H9 (cell line): ENCODE results near the gene LRRC71. TPM values are rescaled to one million over a fixed set of nuclear protein-coding genes. Genes with fewer than 3 reads are reported as not detected.

ENCODE experiments used
- DNase-seq: peaks from one replicate; pipeline ENCODE4 v3.0.0-alpha.2; 2017
- H2AFZ ChIP-seq: one replicate; pipeline ENCODE4 v1.6.1; 2013; ENCODE audit warnings: mild to moderate bottlenecking, low read length, control low read depth, moderate library complexity
- H2AK5ac ChIP-seq: 2 replicates; pipeline ENCODE4 v1.6.1; 2013; ENCODE audit warnings: low read length, control low read depth, mixed read lengths; ENCODE audit not compliant: insufficient read length
- H2BK120ac ChIP-seq: one replicate; pipeline ENCODE4 v1.6.1; 2013; ENCODE audit warnings: low read depth, mild to moderate bottlenecking, low read length, control low read depth, inconsistent platforms; ENCODE audit not compliant: poor library complexity, severe bottlenecking
- H2BK12ac ChIP-seq: 2 replicates; pipeline ENCODE4 v1.6.1; 2013; ENCODE audit warnings: low read length, control low read depth, mixed read lengths, low read depth; ENCODE audit not compliant: insufficient read length
- H2BK15ac ChIP-seq: 2 replicates; pipeline ENCODE4 v1.6.1; 2013; ENCODE audit warnings: low read depth, low read length, control low read depth
- H2BK20ac ChIP-seq: one replicate; pipeline ENCODE4 v1.6.1; 2013; ENCODE audit warnings: low read depth, mild to moderate bottlenecking, low read length, control low read depth, inconsistent platforms; ENCODE audit not compliant: poor library complexity, severe bottlenecking
- H2BK5ac ChIP-seq: 2 replicates; pipeline ENCODE4 v1.6.1; 2013; ENCODE audit warnings: low read length, control low read depth, mixed read lengths; ENCODE audit not compliant: insufficient read length
- H3K14ac ChIP-seq: 2 replicates; pipeline ENCODE4 v1.6.1; 2013; ENCODE audit warnings: low read length, control low read depth; ENCODE audit not compliant: insufficient read depth
- H3K18ac ChIP-seq: 2 replicates; pipeline ENCODE4 v1.6.1; 2013; ENCODE audit warnings: low read depth, mild to moderate bottlenecking, mixed read lengths, low read length, control low read depth; ENCODE audit not compliant: insufficient read length
- H3K23ac ChIP-seq: 2 replicates; pipeline ENCODE4 v1.6.1; 2013; ENCODE audit warnings: low read length, control low read depth, mixed read lengths, low read depth; ENCODE audit not compliant: insufficient read length
- H3K23me2 ChIP-seq: 2 replicates; pipeline ENCODE4 v1.6.1; 2013; ENCODE audit warnings: low read depth, mild to moderate bottlenecking, mixed read lengths, low read length, control low read depth; ENCODE audit not compliant: insufficient read length, poor library complexity, severe bottlenecking
- H3K27ac ChIP-seq: 2 replicates; pipeline ENCODE4 v1.5.1; 2013; ENCODE audit warnings: low read length, control low read depth, mixed read lengths, low read depth; ENCODE audit not compliant: insufficient read length
- H3K27me3 ChIP-seq: 2 replicates; pipeline ENCODE4 v1.6.1; 2013; ENCODE audit warnings: low read length, control low read depth, inconsistent platforms; ENCODE audit not compliant: insufficient read depth
- H3K4ac ChIP-seq: 2 replicates; pipeline ENCODE4 v1.6.1; 2013; ENCODE audit warnings: low read depth, mild to moderate bottlenecking, control low read depth, inconsistent platforms, low read length, moderate library complexity
- H3K4me1 ChIP-seq: 2 replicates; pipeline ENCODE4 v1.6.1; 2013; ENCODE audit warnings: low read length, control low read depth, inconsistent platforms; ENCODE audit not compliant: insufficient read depth
- H3K4me2 ChIP-seq: 2 replicates; pipeline ENCODE4 v1.6.1; 2013; ENCODE audit warnings: low read length, control low read depth, mixed read lengths; ENCODE audit not compliant: insufficient read length, insufficient read depth
- H3K56ac ChIP-seq: 2 replicates; pipeline ENCODE4 v1.6.1; 2013; ENCODE audit warnings: low read depth, mild to moderate bottlenecking, mixed read lengths, low read length, control low read depth; ENCODE audit not compliant: insufficient read length
- H3K79me1 ChIP-seq: 2 replicates; pipeline ENCODE4 v1.6.1; 2013; ENCODE audit warnings: low read depth, mild to moderate bottlenecking, moderate library complexity, low read length, control low read depth, inconsistent platforms; ENCODE audit not compliant: insufficient read depth, poor library complexity, severe bottlenecking
- H3K79me2 ChIP-seq: 2 replicates; pipeline ENCODE4 v1.6.1; 2013; ENCODE audit warnings: low read length, control low read depth, inconsistent platforms; ENCODE audit not compliant: insufficient read depth
- H3K9ac ChIP-seq: 2 replicates; pipeline ENCODE4 v1.6.1; 2013; ENCODE audit warnings: low read length, control low read depth, mixed read lengths; ENCODE audit not compliant: insufficient read length; ENCODE audit errors: extremely low read depth
- H3K9me3 ChIP-seq: one replicate; pipeline ENCODE4 v1.6.1; 2013; ENCODE audit warnings: low read depth, low read length, inconsistent platforms; ENCODE audit not compliant: control insufficient read depth
- H3T11ph ChIP-seq: one replicate; pipeline ENCODE4 v1.6.1; 2013; ENCODE audit warnings: mild to moderate bottlenecking, low read length, control low read depth, inconsistent platforms
- H4K20me1 ChIP-seq: one replicate; pipeline ENCODE4 v1.6.1; 2013; ENCODE audit not compliant: control insufficient read depth, insufficient read length, insufficient read depth
- H4K5ac ChIP-seq: 2 replicates; pipeline ENCODE4 v1.6.1; 2013; ENCODE audit warnings: low read depth, mild to moderate bottlenecking, mixed read lengths, low read length, control low read depth; ENCODE audit not compliant: insufficient read length
- H4K8ac ChIP-seq: replicated peaks from 2 replicates; pipeline ENCODE4 v1.6.1; 2013; ENCODE audit warnings: low read length, control low read depth, mixed read lengths, low read depth; ENCODE audit not compliant: insufficient read length
- H4K91ac ChIP-seq: 2 replicates; pipeline ENCODE4 v1.6.1; 2013; ENCODE audit warnings: low read depth, mild to moderate bottlenecking, moderate library complexity, mixed read lengths, low read length, control low read depth; ENCODE audit not compliant: insufficient read length
- H3K27ac Mint-ChIP-seq, 3 experiments: 2 replicates in 2 of 3; 3 replicates in 1 of 3; pipeline ENCODE4 v1.8.0; 2020 to 2021; ENCODE audit warnings: mixed read lengths in 3 of 3, mild to moderate bottlenecking in 1 of 3, moderate library complexity in 1 of 3
- H3K27me3 Mint-ChIP-seq: 2 replicates; pipeline ENCODE4 v1.8.0; 2021; ENCODE audit warnings: low read depth, mild to moderate bottlenecking, moderate library complexity, mixed read lengths
- H3K36me3 Mint-ChIP-seq, 3 experiments: 2 replicates in 2 of 3; 3 replicates in 1 of 3; pipeline ENCODE4 v1.8.0; 2020 to 2021; ENCODE audit warnings: low read depth in 3 of 3, mixed read lengths in 3 of 3; ENCODE audit not compliant: insufficient read depth in 1 of 3
- H3K4me1 Mint-ChIP-seq, 2 experiments: 2 replicates each; pipeline ENCODE4 v1.8.0; 2020; ENCODE audit warnings: mixed read lengths in 2 of 2
- H3K4me3 Mint-ChIP-seq, 2 experiments: 2 replicates in 1 of 2; 3 replicates in 1 of 2; pipeline ENCODE4 v1.8.0; 2020 to 2021; ENCODE audit warnings: mild to moderate bottlenecking in 2 of 2, mixed read lengths in 2 of 2, moderate library complexity in 1 of 2
- H3K9me3 Mint-ChIP-seq, 2 experiments: 2 replicates in 1 of 2; 3 replicates in 1 of 2; pipeline ENCODE4 v1.8.0; 2020; ENCODE audit warnings: mild to moderate bottlenecking in 2 of 2, mixed read lengths in 2 of 2, moderate library complexity in 1 of 2
- WGBS: extraction: QIAGEN DNeasy Blood & Tissue Kit; methylation state at CpG from one replicate; pipeline ENCODE4 v1.1.7; 2013; ENCODE audit warnings: missing lambda C conversion rate, low lambda C conversion rate, mixed read lengths; ENCODE audit not compliant: insufficient read length; ENCODE audit errors: extremely low coverage; 5-methylcytosine and 5-hydroxymethylcytosine counted together
- total RNA-seq: library from RNA; stranded (reverse); gene quantifications from 2 replicates; pipeline ENCODE4 v1.2.1, GENCODE V29; 2021
- TF ChIP-seq, protein P1 (sequence below): fragments of 200-600 bp; sonication (generic); conservative IDR thresholded peaks from 3 replicates; pipeline ENCODE4 v1.8.0; 2021; ENCODE audit warnings: antibody characterized with exemption, mild to moderate bottlenecking

Gene LRRC71
- total RNA-seq, 1 experiment from 2014 or later = not detected

DNA sequence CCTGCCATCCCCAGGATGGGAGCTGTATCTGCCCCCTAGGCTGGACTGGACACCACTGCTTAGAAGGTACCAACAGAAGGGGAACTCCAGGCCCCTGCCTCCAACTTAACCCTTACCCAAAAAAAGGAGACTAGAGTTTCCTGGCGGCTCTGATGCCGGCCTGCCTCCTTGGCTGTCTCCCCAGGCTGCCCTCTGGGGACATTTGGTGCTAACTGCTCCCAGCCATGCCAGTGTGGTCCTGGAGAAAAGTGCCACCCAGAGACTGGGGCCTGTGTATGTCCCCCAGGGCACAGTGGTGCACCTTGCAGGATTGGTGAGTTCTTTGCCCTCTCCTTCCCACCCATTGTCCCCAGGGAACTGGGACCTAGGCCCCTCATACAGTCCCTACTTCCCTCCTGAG lies 8.1 kb upstream of the LRRC71 start:
- H3T11ph ChIP-seq = no peak overlapping the region
- peaks cover 45% of the 10 kb centered on the region for H3K27me3 Mint-ChIP-seq
- H3K36me3 Mint-ChIP-seq = no peaks in the 10 kb centered on the region

More for the DNA sequence above, 8.1 kb upstream of the LRRC71 start:
- H2BK120ac ChIP-seq = no peak overlapping the region
- H3K27ac ChIP-seq = no peak overlapping the region
- Mint-ChIP-seq H3K27ac (no peak overlapping the region), H3K4me3 (no peak overlapping the region), H3K4me1 (peaks cover 8 to 22% of the 10 kb centered on the region in 2 experiments), H3K9me3 (no peaks in the 10 kb centered on the region; a peak in 1 of 5 replicates)
- no peak overlapping the region for H3K14ac ChIP-seq
- no peak overlapping the region for H2BK20ac ChIP-seq
- no peaks in the 10 kb centered on the region for H3K79me2 ChIP-seq
- H2AK5ac ChIP-seq = no peak overlapping the region
- no peak overlapping the region for H2BK15ac ChIP-seq
- no peak overlapping the region for H2BK12ac ChIP-seq
- H2BK5ac ChIP-seq = no peak overlapping the region
- no peaks in the 10 kb centered on the region for H3K4me1 ChIP-seq
- TF ChIP-seq, protein P1, sequence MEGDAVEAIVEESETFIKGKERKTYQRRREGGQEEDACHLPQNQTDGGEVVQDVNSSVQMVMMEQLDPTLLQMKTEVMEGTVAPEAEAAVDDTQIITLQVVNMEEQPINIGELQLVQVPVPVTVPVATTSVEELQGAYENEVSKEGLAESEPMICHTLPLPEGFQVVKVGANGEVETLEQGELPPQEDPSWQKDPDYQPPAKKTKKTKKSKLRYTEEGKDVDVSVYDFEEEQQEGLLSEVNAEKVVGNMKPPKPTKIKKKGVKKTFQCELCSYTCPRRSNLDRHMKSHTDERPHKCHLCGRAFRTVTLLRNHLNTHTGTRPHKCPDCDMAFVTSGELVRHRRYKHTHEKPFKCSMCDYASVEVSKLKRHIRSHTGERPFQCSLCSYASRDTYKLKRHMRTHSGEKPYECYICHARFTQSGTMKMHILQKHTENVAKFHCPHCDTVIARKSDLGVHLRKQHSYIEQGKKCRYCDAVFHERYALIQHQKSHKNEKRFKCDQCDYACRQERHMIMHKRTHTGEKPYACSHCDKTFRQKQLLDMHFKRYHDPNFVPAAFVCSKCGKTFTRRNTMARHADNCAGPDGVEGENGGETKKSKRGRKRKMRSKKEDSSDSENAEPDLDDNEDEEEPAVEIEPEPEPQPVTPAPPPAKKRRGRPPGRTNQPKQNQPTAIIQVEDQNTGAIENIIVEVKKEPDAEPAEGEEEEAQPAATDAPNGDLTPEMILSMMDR = no peak
- DNase-seq = no peak
- H3K23me2 ChIP-seq = no peaks in the 10 kb centered on the region
- H4K8ac ChIP-seq = no peak overlapping the region
- no peak overlapping the region for H4K91ac ChIP-seq
- H2AFZ ChIP-seq = no peak overlapping the region
- H3K18ac ChIP-seq = no peak overlapping the region
- no peak overlapping the region for H3K9ac ChIP-seq
- no CpG with 5 or more reads among the region's 2 CpGs for WGBS
- H3K23ac ChIP-seq = no peak overlapping the region
- no peaks in the 10 kb centered on the region for H4K20me1 ChIP-seq
- no peaks in the 10 kb centered on the region for H3K9me3 ChIP-seq
- H3K27me3 ChIP-seq = no peaks in the 10 kb centered on the region; the same call in 1 of the 2 replicates
- H3K4ac ChIP-seq = no peak overlapping the region
- H3K56ac ChIP-seq = no peak overlapping the region
- no peak overlapping the region for H3K4me2 ChIP-seq
- no peaks in the 10 kb centered on the region for H3K79me1 ChIP-seq
- no peak overlapping the region for H4K5ac ChIP-seq
